Mesothelial cell of epicardium (in vitro differentiated cells): ENCODE measurements around the gene IBTK. TPM values are rescaled to one million over a fixed set of nuclear protein-coding genes. Genes with fewer than 3 reads are reported as not detected.
"Not testable (repeated sequence)": the region's sequence is repeated elsewhere in the genome, so short reads cannot be mapped to it uniquely, and the experiment has no call there.

Experiments used
- DNase-seq, 2 experiments: peaks; one replicate each; pipeline ENCODE4 v3.0.0; 2021; ENCODE audit warnings: low spot score in 2 of 2; ENCODE audit not compliant: unreplicated experiment in 2 of 2
- H3K27ac Mint-ChIP-seq: 2 replicates; pipeline ENCODE4 v1.8.0; 2021; ENCODE audit warnings: mixed read lengths
- H3K27me3 Mint-ChIP-seq: 2 replicates; pipeline ENCODE4 v1.8.0; 2021; ENCODE audit warnings: low read depth, mixed read lengths
- H3K36me3 Mint-ChIP-seq: 2 replicates; pipeline ENCODE4 v1.8.0; 2021; ENCODE audit warnings: mixed read lengths
- H3K4me1 Mint-ChIP-seq: 2 replicates; pipeline ENCODE4 v1.8.0; 2021; ENCODE audit warnings: mixed read lengths
- H3K4me3 Mint-ChIP-seq: 2 replicates; pipeline ENCODE4 v1.8.0; 2021; ENCODE audit warnings: mild to moderate bottlenecking, moderate library complexity, mixed read lengths
- H3K9me3 Mint-ChIP-seq: 2 replicates; pipeline ENCODE4 v1.8.0; 2021; ENCODE audit warnings: mixed read lengths
- CTCF ChIP-seq: fragments of 200-600 bp; sonication (generic); IDR thresholded peaks from one replicate; pipeline ENCODE4 v1.5.0; 2021; ENCODE audit warnings: antibody characterized with exemption; ENCODE audit not compliant: unreplicated experiment
- total RNA-seq: library from RNA; stranded (reverse); gene quantifications from 3 replicates; pipeline ENCODE4 v1.2.1, GENCODE V29; 2021

The IBTK gene
- total RNA-seq, 1 donor from 2014 or later, result 33.3 TPM

GRCh38 chr6:82176616-82177015 is 70.9 kb downstream of the IBTK start:
- no peak for DNase-seq
- no peak for TF ChIP-seq CTCF
- H3K36me3 Mint-ChIP-seq, result peaks cover 29% of the 10 kb centered on the region
- no peaks in the 10 kb centered on the region for H3K27me3 Mint-ChIP-seq
- H3K4me1 Mint-ChIP-seq, result peaks cover 6% of the 10 kb centered on the region
- peak overlapping the region; percentile 22 for H3K27ac Mint-ChIP-seq
- no peak overlapping the region for H3K4me3 Mint-ChIP-seq
- H3K9me3 Mint-ChIP-seq, result no peaks in the 10 kb centered on the region

- Mint-ChIP-seq H3K27me3 (no peaks in the 10 kb centered on the region), H3K27ac (no peak overlapping the region), H3K9me3 (peaks cover 5% of the 10 kb centered on the region), H3K36me3 (peaks cover 26% of the 10 kb centered on the region), H3K4me3 (no peak overlapping the region), H3K4me1 (peaks cover 15% of the 10 kb centered on the region)
- TF ChIP-seq CTCF, result no peak
- DNase-seq, result no peak
Observed at GRCh38 chr6:82172594-82172993, 75.0 kb downstream of the IBTK start.

- no peak for TF ChIP-seq CTCF
- H3K27ac Mint-ChIP-seq, result peak overlapping the region; percentile 47
- peaks cover 11% of the 10 kb centered on the region for H3K4me1 Mint-ChIP-seq
- H3K9me3 Mint-ChIP-seq, result peaks cover 14% of the 10 kb centered on the region
- no peak for DNase-seq
- H3K4me3 Mint-ChIP-seq, result no peak overlapping the region
- H3K27me3 Mint-ChIP-seq, result no peaks in the 10 kb centered on the region
- peaks cover 34% of the 10 kb centered on the region for H3K36me3 Mint-ChIP-seq
Observed at GRCh38 chr6:82169138-82169876, 78.2 kb downstream of the IBTK start.

GRCh38 chr6:82166493-82166892 is 81.1 kb downstream of the IBTK start:
- Mint-ChIP-seq H3K27me3 (no peaks in the 10 kb centered on the region), H3K9me3 (peaks cover 14% of the 10 kb centered on the region), H3K4me3 (no peak overlapping the region), H3K4me1 (peaks cover 10% of the 10 kb centered on the region), H3K36me3 (peaks cover 22% of the 10 kb centered on the region), H3K27ac (no peak overlapping the region)
- TF ChIP-seq CTCF, result no peak
- DNase-seq, result no peak

- H3K4me3 Mint-ChIP-seq, result no peak overlapping the region
- TF ChIP-seq CTCF, result no peak
- DNase-seq, result no peak
- peaks cover 17% of the 10 kb centered on the region for H3K9me3 Mint-ChIP-seq
- H3K36me3 Mint-ChIP-seq, result peaks cover 4% of the 10 kb centered on the region
- H3K27ac Mint-ChIP-seq, result no peak overlapping the region
- H3K4me1 Mint-ChIP-seq, result no peaks in the 10 kb centered on the region
- H3K27me3 Mint-ChIP-seq, result no peaks in the 10 kb centered on the region
Observed at GRCh38 chr6:82160255-82160990, 87.1 kb downstream of the IBTK start.

GRCh38 chr6:82152786-82153185 is 94.8 kb downstream of the IBTK start:
- Mint-ChIP-seq H3K36me3 (peaks cover 25% of the 10 kb centered on the region), H3K9me3 (peaks cover 59% of the 10 kb centered on the region)
- H3K4me3 Mint-ChIP-seq, DNase-seq, H3K4me1 Mint-ChIP-seq, H3K27ac Mint-ChIP-seq, H3K27me3 Mint-ChIP-seq: not testable (repeated sequence)

GRCh38 chr6:82151147-82151546 is 96.4 kb downstream of the IBTK start:
- DNase-seq, H3K27me3 Mint-ChIP-seq, H3K27ac Mint-ChIP-seq, H3K4me3 Mint-ChIP-seq, H3K4me1 Mint-ChIP-seq: not testable (repeated sequence)
- H3K9me3 Mint-ChIP-seq, result peaks cover 45% of the 10 kb centered on the region
- peaks cover 23% of the 10 kb centered on the region for H3K36me3 Mint-ChIP-seq
